Parathyroid adenoma (tissue), 2 donors: ENCODE data around the gene FILIP1.

Source experiments
- H2AFZ ChIP-seq: fragments of 300-600 bp; sonication (generic); one replicate; pipeline ENCODE4 v1.7.0; 2017; ENCODE audit warnings: antibody characterized with exemption, mild to moderate bottlenecking
- H3K27ac ChIP-seq: fragments of 300-600 bp; sonication (generic); one replicate; pipeline ENCODE4 v1.7.0; 2017
- H3K27me3 ChIP-seq: fragments of 300-600 bp; sonication (generic); one replicate; pipeline ENCODE4 v1.7.0; 2017; ENCODE audit warnings: low read length; ENCODE audit not compliant: control insufficient read depth, insufficient read depth
- H3K36me3 ChIP-seq: fragments of 300-600 bp; sonication (generic); one replicate; pipeline ENCODE4 v1.7.0; 2017; ENCODE audit warnings: low read length; ENCODE audit not compliant: control insufficient read depth, insufficient read depth
- H3K4me1 ChIP-seq: fragments of 300-600 bp; sonication (generic); one replicate; pipeline ENCODE4 v1.7.0; 2017; ENCODE audit warnings: control low read depth
- H3K4me2 ChIP-seq: fragments of 300-600 bp; sonication (generic); one replicate; pipeline ENCODE4 v1.7.0; 2017; ENCODE audit warnings: low read length
- H3K4me3 ChIP-seq: fragments of 300-600 bp; sonication (generic); one replicate; pipeline ENCODE4 v1.7.0; 2017; ENCODE audit warnings: low read depth, low read length
- H3K79me2 ChIP-seq: fragments of 300-600 bp; sonication (generic); one replicate; pipeline ENCODE4 v1.7.0; 2017; ENCODE audit warnings: control low read depth
- H3K9ac ChIP-seq: fragments of 300-600 bp; sonication (generic); one replicate; pipeline ENCODE4 v1.7.0; 2017; ENCODE audit warnings: mild to moderate bottlenecking
- H3K9me3 ChIP-seq: fragments of 300-600 bp; sonication (generic); one replicate; pipeline ENCODE4 v1.7.0; 2017; ENCODE audit warnings: low read length; ENCODE audit not compliant: control insufficient read depth
- CTCF ChIP-seq: fragments of 300-600 bp; sonication (generic); IDR thresholded peaks from one replicate; pipeline ENCODE4 v1.7.0; 2017; ENCODE audit warnings: antibody characterized with exemption, mild to moderate bottlenecking
- donor health status: primary hyperparathyroidism.

Gene FILIP1

GRCh38 chr6:75458895-75459294, 34.7 kb downstream of the FILIP1 start:
- no peaks in the 10 kb centered on the region for H3K27me3 ChIP-seq
- H3K9ac ChIP-seq = no peak overlapping the region
- no peak overlapping the region for H3K4me3 ChIP-seq
- no peaks in the 10 kb centered on the region for H3K4me1 ChIP-seq
- H3K79me2 ChIP-seq = no peaks in the 10 kb centered on the region
- no peaks in the 10 kb centered on the region for H3K36me3 ChIP-seq
- no peak overlapping the region for H3K4me2 ChIP-seq
- no peak for TF ChIP-seq CTCF
- no peak overlapping the region for H3K27ac ChIP-seq
- H2AFZ ChIP-seq = no peak overlapping the region
- no peaks in the 10 kb centered on the region for H3K9me3 ChIP-seq

GRCh38 chr6:75450903-75451302, 42.7 kb downstream of the FILIP1 start:
- Histone ChIP-seq H3K4me3 (no peak overlapping the region), H3K79me2 (no peaks in the 10 kb centered on the region), H3K27ac (no peak overlapping the region), H2AFZ (no peak overlapping the region), H3K4me2 (no peak overlapping the region), H3K36me3 (peaks cover 2% of the 10 kb centered on the region), H3K9me3 (no peaks in the 10 kb centered on the region), H3K4me1 (no peaks in the 10 kb centered on the region), H3K9ac (no peak overlapping the region), H3K27me3 (no peaks in the 10 kb centered on the region)
- no peak for TF ChIP-seq CTCF

- no peaks in the 10 kb centered on the region for H3K4me1 ChIP-seq
- no peak overlapping the region for H3K27ac ChIP-seq
- H3K27me3 ChIP-seq = no peaks in the 10 kb centered on the region
- no peak overlapping the region for H3K4me3 ChIP-seq
- H3K36me3 ChIP-seq = peaks cover 2% of the 10 kb centered on the region
- H3K9me3 ChIP-seq = no peaks in the 10 kb centered on the region
- H2AFZ ChIP-seq = no peak overlapping the region
- no peak for TF ChIP-seq CTCF
- H3K4me2 ChIP-seq = no peak overlapping the region
- H3K9ac ChIP-seq = no peak overlapping the region
- no peaks in the 10 kb centered on the region for H3K79me2 ChIP-seq
Observed at GRCh38 chr6:75449630-75450206, 43.9 kb downstream of the FILIP1 start.

GRCh38 chr6:75446241-75446880, 47.2 kb downstream of the FILIP1 start:
- H3K36me3 ChIP-seq = no peaks in the 10 kb centered on the region
- no peaks in the 10 kb centered on the region for H3K27me3 ChIP-seq
- no peaks in the 10 kb centered on the region for H3K79me2 ChIP-seq
- H3K4me1 ChIP-seq = no peaks in the 10 kb centered on the region
- no peaks in the 10 kb centered on the region for H3K9me3 ChIP-seq
- H3K4me2 ChIP-seq = no peak overlapping the region
- H3K9ac ChIP-seq = no peak overlapping the region
- H3K4me3 ChIP-seq = no peak overlapping the region
- H2AFZ ChIP-seq = no peak overlapping the region
- no peak for TF ChIP-seq CTCF
- H3K27ac ChIP-seq = no peak overlapping the region

GRCh38 chr6:75445738-75446137, 47.9 kb downstream of the FILIP1 start:
- no peak overlapping the region for H3K27ac ChIP-seq

More at GRCh38 chr6:75445738-75446137, 47.9 kb downstream of the FILIP1 start:
- Histone ChIP-seq H3K4me2 (no peak overlapping the region), H3K36me3 (no peaks in the 10 kb centered on the region), H3K9ac (no peak overlapping the region), H3K4me3 (no peak overlapping the region), H3K79me2 (no peaks in the 10 kb centered on the region), H2AFZ (no peak overlapping the region), H3K27me3 (no peaks in the 10 kb centered on the region), H3K4me1 (no peaks in the 10 kb centered on the region), H3K9me3 (no peaks in the 10 kb centered on the region)
- no peak for TF ChIP-seq CTCF
